Mucosa of rectum (tissue), 2 donors: ENCODE results near the gene ITPR2.
"Not testable (repeated sequence)": the region's sequence is repeated elsewhere in the genome, so short reads cannot be mapped to it uniquely, and the experiment has no call there.

ENCODE experiments used
- H3K27ac ChIP-seq, 2 donors: one replicate each; pipeline ENCODE4 v1.7.0; 2013; ENCODE audit warnings: inconsistent platforms in 2 of 2, low read depth in 2 of 2, low read length in 2 of 2
- H3K27me3 ChIP-seq, 2 donors: one replicate each; pipeline ENCODE4 v1.7.0; 2013; ENCODE audit warnings: low read length in 2 of 2; ENCODE audit not compliant: control insufficient read depth in 2 of 2, insufficient read depth in 2 of 2
- H3K36me3 ChIP-seq, 2 donors: one replicate each; pipeline ENCODE4 v1.7.0; 2013; ENCODE audit warnings: low read length in 2 of 2; ENCODE audit not compliant: control insufficient read depth in 2 of 2, insufficient read depth in 2 of 2
- H3K4me1 ChIP-seq, 2 donors: one replicate each; pipeline ENCODE4 v1.7.0; 2013; ENCODE audit warnings: low read length in 2 of 2, mild to moderate bottlenecking in 1 of 2; ENCODE audit not compliant: control insufficient read depth in 2 of 2, insufficient read depth in 2 of 2
- H3K4me3 ChIP-seq, 2 donors: one replicate each; pipeline ENCODE4 v1.7.0; 2013; ENCODE audit warnings: low read length in 2 of 2
- H3K9ac ChIP-seq, 2 donors: one replicate each; pipeline ENCODE4 v1.7.0; 2013; ENCODE audit warnings: low read length in 2 of 2, low read depth in 1 of 2, mild to moderate bottlenecking in 1 of 2
- H3K9me3 ChIP-seq, 2 donors: one replicate each; pipeline ENCODE4 v1.7.0; 2013; ENCODE audit warnings: low read length in 2 of 2; ENCODE audit not compliant: control insufficient read depth in 2 of 2
- donor health status: healthy.
- donor health status: Normal muscosa, but diverticular disease.

Gene ITPR2

GRCh38 chr12:26327975-26328644 is 504.9 kb downstream of the ITPR2 start:
- Histone ChIP-seq H3K4me1 (no peaks in the 10 kb centered on the region), H3K27ac (no peak overlapping the region), H3K27me3 (no peaks in the 10 kb centered on the region), H3K9ac (no peak overlapping the region), H3K4me3 (no peak overlapping the region), H3K36me3 (no peaks in the 10 kb centered on the region), H3K9me3 (no peaks in the 10 kb centered on the region)

GRCh38 chr12:26323673-26324072 is 509.3 kb downstream of the ITPR2 start:
- H3K27ac ChIP-seq, result no peak overlapping the region
- no peaks in the 10 kb centered on the region for H3K9me3 ChIP-seq
- no peaks in the 10 kb centered on the region for H3K27me3 ChIP-seq
- no peaks in the 10 kb centered on the region for H3K36me3 ChIP-seq
- H3K9ac ChIP-seq, result no peak overlapping the region
- H3K4me3 ChIP-seq, result no peak overlapping the region
- no peaks in the 10 kb centered on the region for H3K4me1 ChIP-seq

- Histone ChIP-seq H3K27ac (no peak overlapping the region), H3K4me1 (no peaks in the 10 kb centered on the region), H3K27me3 (no peaks in the 10 kb centered on the region), H3K9me3 (no peaks in the 10 kb centered on the region), H3K9ac (no peak overlapping the region), H3K36me3 (no peaks in the 10 kb centered on the region), H3K4me3 (no peak overlapping the region)
These were observed 513.5 kb downstream of the ITPR2 start for GRCh38 chr12:26319511-26319910.

- no peak overlapping the region for H3K27ac ChIP-seq
- H3K9me3 ChIP-seq, result no peaks in the 10 kb centered on the region
- H3K9ac ChIP-seq, result no peak overlapping the region
These were observed 514.3 kb downstream of the ITPR2 start for GRCh38 chr12:26318661-26319068.

GRCh38 chr12:26317942-26318575 is 514.9 kb downstream of the ITPR2 start:
- Histone ChIP-seq H3K36me3 (no peaks in the 10 kb centered on the region), H3K9ac (no peak overlapping the region), H3K9me3 (no peaks in the 10 kb centered on the region), H3K27me3 (no peaks in the 10 kb centered on the region), H3K27ac (no peak overlapping the region), H3K4me1 (no peaks in the 10 kb centered on the region), H3K4me3 (no peak overlapping the region)

More at GRCh38 chr12:26318661-26319068, 514.3 kb downstream of the ITPR2 start:
- H3K36me3 ChIP-seq, result no peaks in the 10 kb centered on the region
- no peaks in the 10 kb centered on the region for H3K4me1 ChIP-seq
- no peak overlapping the region for H3K4me3 ChIP-seq
- no peaks in the 10 kb centered on the region for H3K27me3 ChIP-seq

- not testable (repeated sequence) for H3K4me3 ChIP-seq, H3K27ac ChIP-seq, H3K9ac ChIP-seq, H3K36me3 ChIP-seq, H3K27me3 ChIP-seq, H3K4me1 ChIP-seq, H3K9me3 ChIP-seq
These were observed 518.9 kb downstream of the ITPR2 start for GRCh38 chr12:26314103-26314502.

GRCh38 chr12:26310489-26310888 is 522.5 kb downstream of the ITPR2 start:
- not testable (repeated sequence) for H3K4me1 ChIP-seq, H3K27ac ChIP-seq, H3K4me3 ChIP-seq, H3K9me3 ChIP-seq, H3K9ac ChIP-seq, H3K27me3 ChIP-seq, H3K36me3 ChIP-seq

- Histone ChIP-seq H3K4me1 (no peaks in the 10 kb centered on the region), H3K9me3 (no peaks in the 10 kb centered on the region), H3K27ac (no peak overlapping the region), H3K4me3 (no peak overlapping the region), H3K9ac (no peak overlapping the region), H3K27me3 (no peaks in the 10 kb centered on the region), H3K36me3 (no peaks in the 10 kb centered on the region)
These were observed 523.4 kb downstream of the ITPR2 start for GRCh38 chr12:26309634-26310033.

- Histone ChIP-seq H3K36me3 (no peaks in the 10 kb centered on the region), H3K9ac (no peak overlapping the region), H3K27ac (no peak overlapping the region), H3K9me3 (no peaks in the 10 kb centered on the region), H3K4me3 (no peak overlapping the region), H3K27me3 (no peaks in the 10 kb centered on the region), H3K4me1 (peaks cover 0 to 2% of the 10 kb centered on the region in 2 donors)
These were observed 528.7 kb downstream of the ITPR2 start for GRCh38 chr12:26304273-26304672.

- Histone ChIP-seq H3K27ac (no peak overlapping the region), H3K9me3 (no peaks in the 10 kb centered on the region), H3K4me1 (peaks cover 0 to 2% of the 10 kb centered on the region in 2 donors), H3K27me3 (no peaks in the 10 kb centered on the region), H3K36me3 (no peaks in the 10 kb centered on the region), H3K4me3 (no peak overlapping the region), H3K9ac (no peak overlapping the region)
These were observed 529.6 kb downstream of the ITPR2 start for GRCh38 chr12:26303418-26303817.
